Thoracic aorta (tissue), 2 donors: ENCODE results near the gene SCAPER. TPM values are rescaled to one million over a fixed set of nuclear protein-coding genes. Genes with fewer than 3 reads are reported as not detected.

ENCODE experiments used
- ATAC-seq: fragments of 150-250 bp; one replicate; pipeline ENCODE4 v1.8.0; 2017; ENCODE audit warnings: low read depth; ENCODE audit not compliant: insufficient number of reproducible peaks, low FRiP score
- DNase-seq: peaks from one replicate; pipeline ENCODE4 v3.0.0-alpha.2; 2020; ENCODE audit warnings: low spot score
- H3K27ac ChIP-seq, 2 donors: fragments of 200-600 bp; sonication (generic); 1 replicate in 1 of 2; 2 replicates in 1 of 2; pipeline ENCODE4 v1.5.1; 2016; ENCODE audit warnings: mild to moderate bottlenecking in 2 of 2, moderate library complexity in 2 of 2
- H3K27me3 ChIP-seq: fragments of 200-600 bp; sonication (generic); replicated peaks from 2 replicates; pipeline ENCODE4 v1.6.0; 2016; ENCODE audit warnings: mild to moderate bottlenecking; ENCODE audit not compliant: insufficient read depth
- H3K36me3 ChIP-seq: fragments of 200-600 bp; sonication (generic); one replicate; pipeline ENCODE4 v1.5.1; 2016
- H3K4me1 ChIP-seq, 2 donors: fragments of 200-600 bp; sonication (generic); 1 replicate in 1 of 2; 2 replicates in 1 of 2; pipeline versions ENCODE4 v1.5.1 to v1.6.0; 2016; ENCODE audit warnings: low read depth in 2 of 2, mild to moderate bottlenecking in 1 of 2; ENCODE audit not compliant: control insufficient read depth in 1 of 2
- H3K4me3 ChIP-seq: fragments of 200-600 bp; sonication (generic); 2 replicates; pipeline ENCODE4 v1.5.1; 2016; ENCODE audit warnings: mild to moderate bottlenecking
- H3K9me3 ChIP-seq: fragments of 200-600 bp; sonication (generic); 2 replicates; pipeline ENCODE4 v1.5.1; 2016
- total RNA-seq, 2 donors: library from RNA; depleted of rRNA; stranded (reverse); fragments of >200 nt; gene quantifications; one replicate each; pipeline versions ENCODE4 v1.1.0 to v1.2.3, GENCODE V29; 2016
- TF ChIP-seq, protein P1 (sequence below): fragments of 200-600 bp; sonication (generic); IDR thresholded peaks from one replicate; pipeline ENCODE4 v1.5.1; 2019; ENCODE audit warnings: antibody characterized with exemption

SCAPER gene
- total RNA-seq, 2 donors from 2014 or later, result 29.6 to 65.0 TPM

DNA sequence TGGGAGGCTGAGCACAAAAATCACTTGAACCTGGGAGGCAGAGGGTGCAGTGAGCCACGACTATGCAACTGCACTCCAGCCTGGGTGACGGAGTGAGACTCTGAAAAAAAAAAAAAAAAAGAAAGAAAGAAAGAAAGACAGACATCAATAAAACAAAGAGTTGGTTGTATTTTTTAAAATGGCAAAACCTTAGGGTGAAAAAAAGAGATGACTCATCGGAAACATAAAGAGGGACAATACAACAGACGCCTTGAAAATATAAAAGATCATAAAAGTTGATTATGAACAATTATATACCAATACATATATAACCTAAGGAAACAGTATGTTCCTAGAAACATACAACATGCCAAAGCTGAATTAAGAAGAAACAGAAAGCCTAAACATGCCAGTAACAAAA lies 92.8 kb downstream of the SCAPER start:
- H3K36me3 ChIP-seq, result no peaks in the 10 kb centered on the region
- ATAC-seq, result no peak
- no peak overlapping the region for H3K27ac ChIP-seq
- TF ChIP-seq, protein P1, sequence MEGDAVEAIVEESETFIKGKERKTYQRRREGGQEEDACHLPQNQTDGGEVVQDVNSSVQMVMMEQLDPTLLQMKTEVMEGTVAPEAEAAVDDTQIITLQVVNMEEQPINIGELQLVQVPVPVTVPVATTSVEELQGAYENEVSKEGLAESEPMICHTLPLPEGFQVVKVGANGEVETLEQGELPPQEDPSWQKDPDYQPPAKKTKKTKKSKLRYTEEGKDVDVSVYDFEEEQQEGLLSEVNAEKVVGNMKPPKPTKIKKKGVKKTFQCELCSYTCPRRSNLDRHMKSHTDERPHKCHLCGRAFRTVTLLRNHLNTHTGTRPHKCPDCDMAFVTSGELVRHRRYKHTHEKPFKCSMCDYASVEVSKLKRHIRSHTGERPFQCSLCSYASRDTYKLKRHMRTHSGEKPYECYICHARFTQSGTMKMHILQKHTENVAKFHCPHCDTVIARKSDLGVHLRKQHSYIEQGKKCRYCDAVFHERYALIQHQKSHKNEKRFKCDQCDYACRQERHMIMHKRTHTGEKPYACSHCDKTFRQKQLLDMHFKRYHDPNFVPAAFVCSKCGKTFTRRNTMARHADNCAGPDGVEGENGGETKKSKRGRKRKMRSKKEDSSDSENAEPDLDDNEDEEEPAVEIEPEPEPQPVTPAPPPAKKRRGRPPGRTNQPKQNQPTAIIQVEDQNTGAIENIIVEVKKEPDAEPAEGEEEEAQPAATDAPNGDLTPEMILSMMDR, result no peak
- H3K27me3 ChIP-seq, result no peaks in the 10 kb centered on the region
- no peaks in the 10 kb centered on the region for H3K4me1 ChIP-seq
- H3K9me3 ChIP-seq, result no peaks in the 10 kb centered on the region
- DNase-seq, result no peak
- H3K4me3 ChIP-seq, result no peak overlapping the region

DNA sequence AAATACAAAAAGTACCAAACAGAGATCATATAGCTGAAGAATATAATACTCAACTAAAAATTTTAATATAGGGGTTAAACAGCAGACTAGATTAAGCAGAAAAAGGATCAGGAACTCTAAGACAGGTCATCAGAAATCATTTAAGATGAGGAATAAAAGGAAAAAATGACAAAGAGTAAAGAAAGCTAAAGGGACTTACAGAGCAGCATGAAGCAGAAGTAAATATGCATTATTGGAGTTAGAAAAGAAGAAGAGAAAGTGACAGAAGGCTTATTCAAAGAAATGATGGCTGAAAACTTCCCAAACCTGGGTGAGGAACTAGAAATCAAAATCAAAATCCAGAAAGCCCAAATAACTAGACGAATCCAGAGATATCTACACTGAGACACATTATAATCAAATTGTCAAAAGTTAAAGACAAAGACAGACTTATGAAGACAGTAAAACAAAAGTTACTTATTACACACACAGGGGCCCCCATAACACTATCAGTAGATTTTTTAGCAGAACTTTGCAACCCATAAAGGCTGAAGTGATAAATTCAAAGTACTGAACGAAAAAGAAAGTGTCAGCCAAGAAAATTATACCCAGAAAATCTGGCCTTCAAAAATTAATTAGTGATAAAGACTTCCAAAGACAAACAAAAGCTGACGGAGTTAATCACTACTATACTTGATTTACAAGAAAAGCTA lies 95.6 kb downstream of the SCAPER start:
- TF ChIP-seq, protein P1, result no peak
- H3K4me1 ChIP-seq, result no peaks in the 10 kb centered on the region
- no peaks in the 10 kb centered on the region for H3K36me3 ChIP-seq
- H3K27me3 ChIP-seq, result no peaks in the 10 kb centered on the region
- DNase-seq (no peak), ATAC-seq (no peak)
- H3K4me3 ChIP-seq, result no peak overlapping the region
- H3K9me3 ChIP-seq, result no peaks in the 10 kb centered on the region
- H3K27ac ChIP-seq, result no peak overlapping the region

DNA sequence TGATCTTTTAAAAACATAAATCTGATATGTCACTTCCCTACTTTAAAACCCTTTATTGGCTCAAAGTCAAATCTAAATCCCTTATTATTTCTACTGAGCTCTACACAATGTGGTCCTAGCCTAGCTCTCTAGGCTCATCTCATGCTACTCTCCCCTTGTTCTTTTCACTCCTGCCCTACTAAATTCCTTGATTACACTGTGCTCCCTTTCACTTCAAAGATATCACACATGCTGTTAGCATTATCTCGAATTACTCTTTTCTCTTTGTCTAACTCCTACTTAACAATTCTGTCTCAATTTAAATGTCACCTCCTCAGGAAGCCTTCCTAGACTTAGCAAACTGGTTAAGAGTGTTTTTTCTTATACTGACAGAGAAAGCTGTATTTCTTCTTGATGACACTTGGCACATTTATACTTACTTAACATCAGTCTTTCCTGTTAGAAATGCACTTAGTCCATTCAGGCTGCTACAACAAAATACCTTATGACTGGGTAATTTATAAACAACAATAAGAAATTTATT lies 102.0 kb downstream of the SCAPER start:
- Histone ChIP-seq H3K4me3 (no peak overlapping the region), H3K36me3 (peaks cover 6% of the 10 kb centered on the region), H3K27me3 (no peaks in the 10 kb centered on the region), H3K27ac (no peak overlapping the region), H3K9me3 (no peaks in the 10 kb centered on the region), H3K4me1 (no peaks in the 10 kb centered on the region)
- no peak for DNase-seq
- TF ChIP-seq, protein P1, result no peak
- ATAC-seq, result no peak

DNA sequence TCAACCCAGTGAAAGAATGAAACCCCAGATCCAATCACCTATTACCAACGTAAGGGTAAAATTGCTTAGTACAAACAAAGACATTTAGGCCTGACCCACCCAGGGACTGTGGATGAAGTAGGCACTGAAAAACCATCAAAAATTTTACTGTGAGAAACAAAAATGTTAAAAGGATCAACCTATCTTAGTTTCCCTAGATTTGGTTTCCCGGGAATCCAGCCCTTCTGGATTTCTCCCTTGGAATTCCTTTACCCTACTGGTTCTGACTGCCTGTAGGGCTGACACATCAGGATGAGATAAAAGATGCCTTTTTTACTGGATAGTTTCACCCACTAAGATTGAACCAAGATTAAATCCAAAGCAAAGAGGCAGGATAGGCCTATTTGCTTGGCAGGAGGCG lies 102.7 kb downstream of the SCAPER start:
- no peaks in the 10 kb centered on the region for H3K4me1 ChIP-seq
- H3K27ac ChIP-seq, result no peak overlapping the region
- H3K9me3 ChIP-seq, result no peaks in the 10 kb centered on the region
- TF ChIP-seq, protein P1, result no peak
- ATAC-seq, result no peak
- H3K27me3 ChIP-seq, result no peaks in the 10 kb centered on the region
- peaks cover 6% of the 10 kb centered on the region for H3K36me3 ChIP-seq
- DNase-seq, result no peak
- H3K4me3 ChIP-seq, result no peak overlapping the region

DNA sequence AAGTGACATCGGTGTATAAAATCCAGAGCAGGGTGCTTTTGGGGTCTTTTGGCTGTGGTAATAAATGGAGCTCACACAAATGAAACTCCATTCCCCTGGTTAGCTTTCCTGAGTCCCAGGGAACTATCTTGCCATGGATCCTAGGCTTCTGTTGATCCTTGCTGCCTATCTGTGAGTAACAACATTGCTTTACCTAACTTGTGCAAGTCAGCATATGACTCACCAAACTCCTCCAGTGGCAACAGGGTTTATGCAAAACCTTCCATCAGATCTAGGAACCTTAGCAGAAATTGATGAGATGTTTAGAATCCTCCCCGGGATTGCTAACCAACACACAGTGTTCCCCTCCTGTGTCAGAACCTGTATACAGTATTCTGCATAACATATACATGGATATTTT lies 105.4 kb downstream of the SCAPER start:
- Histone ChIP-seq H3K36me3 (peaks cover 6% of the 10 kb centered on the region), H3K27me3 (no peaks in the 10 kb centered on the region), H3K27ac (no peak overlapping the region), H3K4me3 (no peak overlapping the region), H3K9me3 (no peaks in the 10 kb centered on the region), H3K4me1 (no peaks in the 10 kb centered on the region)
- DNase-seq (no peak), ATAC-seq (no peak)
- TF ChIP-seq, protein P1, result no peak
